ENCODE measurements around the gene RASGRF2.

GRCh38 chr5:80912479-80912878 is 47.7 kb upstream of the RASGRF2 start:
- no peak for TF ChIP-seq CTCF (conservative IDR thresholded peaks at IDR 0.05)
- TF ChIP-seq EZH2 (IDR thresholded peaks at IDR 0.05; ENCODE audit: low read depth): no peak
